Measurements from ENCODE around the gene C9.
"Not testable (repeated sequence)": the region's sequence is repeated elsewhere in the genome, so short reads cannot be mapped to it uniquely, and the experiment has no call there.

Gene C9

DNA sequence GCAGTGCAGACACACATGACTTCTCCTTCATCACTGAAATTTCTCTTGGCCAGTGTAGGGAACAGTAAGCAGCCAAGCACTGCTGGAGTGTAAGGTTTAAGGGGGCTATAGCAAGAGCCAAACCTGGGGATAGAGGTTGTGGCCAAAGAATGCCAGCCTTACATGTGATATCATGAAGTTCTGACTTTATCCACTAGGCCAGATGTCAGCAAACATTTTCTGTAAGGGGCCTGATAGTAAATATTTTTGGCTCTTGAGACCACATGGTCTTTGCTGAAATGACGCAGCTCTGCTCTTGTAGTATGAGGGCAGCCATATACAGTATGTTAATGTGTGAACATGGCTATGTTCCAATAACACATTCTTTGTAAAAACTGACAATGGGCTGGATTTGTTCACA, 115.2 kb downstream of the C9 start:
- Histone ChIP-seq H3K36me3 (ENCODE audit: control insufficient read depth, insufficient read depth, low read length) (no peaks in the 10 kb centered on the region), H3K27ac (ENCODE audit: low read length) (no peak overlapping the region), H3K9me3 (ENCODE audit: control insufficient read depth, insufficient read depth, low read length) (no peaks in the 10 kb centered on the region), H3K4me3 (ENCODE audit: low read length) (no peak overlapping the region), H3K27me3 (ENCODE audit: control insufficient read depth, insufficient read depth, low read length) (no peaks in the 10 kb centered on the region), H3K4me1 (ENCODE audit: control insufficient read depth, insufficient read depth, low read length) (no peaks in the 10 kb centered on the region)
- no CpG with 5 or more reads among the region's 1 CpG for WGBS (ENCODE audit: insufficient coverage, insufficient read length)
- DNase-seq (ENCODE audit: low read depth, low spot score): no peak

DNA sequence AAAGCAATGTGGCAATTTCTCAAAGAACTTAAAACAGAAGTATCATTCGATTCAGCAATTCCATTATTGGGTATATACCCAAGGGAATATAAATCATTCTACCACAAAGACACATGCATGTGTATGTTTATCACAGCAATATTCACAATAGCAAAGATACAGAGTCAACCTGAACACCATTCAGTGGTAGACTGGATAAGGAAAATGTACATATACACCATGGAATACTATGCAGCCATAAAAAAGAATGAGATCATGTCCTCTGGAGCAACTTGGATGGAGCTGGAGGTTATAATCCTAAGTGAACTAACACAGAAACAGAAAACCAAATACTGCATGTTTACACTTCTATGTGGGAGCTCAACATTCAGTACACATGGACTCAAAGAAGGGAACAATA, 123.5 kb downstream of the C9 start:
- Histone ChIP-seq H3K36me3 (ENCODE audit: control insufficient read depth, insufficient read depth, low read length) (no peaks in the 10 kb centered on the region), H3K27ac (ENCODE audit: low read length) (no peak overlapping the region), H3K9me3 (ENCODE audit: control insufficient read depth, insufficient read depth, low read length) (no peaks in the 10 kb centered on the region), H3K4me3 (ENCODE audit: low read length) (no peak overlapping the region), H3K27me3 (ENCODE audit: control insufficient read depth, insufficient read depth, low read length) (no peaks in the 10 kb centered on the region), H3K4me1 (ENCODE audit: control insufficient read depth, insufficient read depth, low read length) (no peaks in the 10 kb centered on the region)
- no peak for DNase-seq (ENCODE audit: low read depth, low spot score)
- no CpG with 5 or more reads among the region's 1 CpG for WGBS (ENCODE audit: insufficient coverage, insufficient read length)

DNA sequence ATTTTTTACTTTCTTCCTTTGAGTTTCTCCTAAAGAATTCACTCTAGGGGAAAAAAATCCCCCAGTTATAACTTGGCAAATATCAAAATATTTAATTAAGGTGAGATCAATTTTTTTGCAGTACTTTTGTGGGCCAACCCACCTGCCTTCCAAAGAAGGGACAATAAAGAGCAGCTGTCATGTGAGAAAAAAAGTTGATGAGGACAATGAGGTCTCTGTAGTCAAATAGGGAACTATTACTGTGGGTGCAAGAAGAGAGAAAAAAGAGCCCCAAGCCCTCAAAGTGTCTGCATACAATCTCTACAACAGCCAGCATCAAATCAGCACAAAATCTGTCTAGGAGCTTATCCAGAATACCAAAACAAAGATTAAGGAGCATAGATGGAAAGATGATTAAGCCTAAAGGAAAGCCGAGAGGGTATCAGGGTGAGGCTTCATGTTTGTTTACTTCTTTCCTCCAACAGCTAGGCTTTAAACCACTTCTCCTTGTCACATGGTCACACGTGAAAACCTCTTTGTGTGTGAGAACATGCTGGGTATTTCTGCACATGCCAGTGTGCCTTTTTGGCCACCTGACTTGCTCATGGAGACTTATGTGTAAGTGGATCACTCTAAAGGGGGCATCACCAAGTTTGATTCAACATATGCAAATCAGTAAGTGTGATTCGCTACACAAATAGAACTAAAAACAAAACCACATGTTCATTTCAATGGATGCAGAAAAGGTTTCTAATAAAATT, 125.8 kb downstream of the C9 start:
- Histone ChIP-seq H3K27ac (ENCODE audit: low read length) (no peak overlapping the region), H3K4me3 (ENCODE audit: low read length) (no peak overlapping the region), H3K36me3 (ENCODE audit: control insufficient read depth, insufficient read depth, low read length) (no peaks in the 10 kb centered on the region), H3K27me3 (ENCODE audit: control insufficient read depth, insufficient read depth, low read length) (no peaks in the 10 kb centered on the region), H3K4me1 (ENCODE audit: control insufficient read depth, insufficient read depth, low read length) (no peaks in the 10 kb centered on the region), H3K9me3 (ENCODE audit: control insufficient read depth, insufficient read depth, low read length) (no peaks in the 10 kb centered on the region)
- WGBS (ENCODE audit: insufficient coverage, insufficient read length): no CpG with 5 or more reads among the region's 3 CpGs
- no peak for DNase-seq (ENCODE audit: low read depth, low spot score)

DNA sequence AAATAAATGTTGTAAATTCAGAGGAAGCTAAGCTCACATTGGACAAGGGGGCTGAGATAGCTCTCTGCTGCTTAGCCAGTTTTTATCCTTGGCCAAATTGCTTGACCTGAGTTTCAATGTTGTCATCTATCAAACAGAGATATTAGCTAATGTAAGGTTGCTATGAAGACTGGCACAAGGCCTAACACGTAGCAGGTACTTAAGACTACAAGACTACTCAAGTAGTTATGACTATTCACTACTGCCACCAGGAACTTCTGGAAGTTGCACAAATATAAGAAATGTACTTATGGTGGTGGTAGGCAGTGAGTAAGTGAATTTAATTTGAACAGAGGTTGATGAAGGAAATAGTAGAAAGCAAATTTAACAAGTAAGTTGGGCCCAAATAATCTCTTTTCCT, 127.6 kb downstream of the C9 start:
- DNase-seq (ENCODE audit: low read depth, low spot score): no peak
- H3K27ac ChIP-seq (ENCODE audit: low read length): no peak overlapping the region
- no peaks in the 10 kb centered on the region for H3K4me1 ChIP-seq (ENCODE audit: control insufficient read depth, insufficient read depth, low read length)
- H3K27me3 ChIP-seq (ENCODE audit: control insufficient read depth, insufficient read depth, low read length): no peaks in the 10 kb centered on the region
- no CpG with 5 or more reads among the region's 1 CpG for WGBS (ENCODE audit: insufficient coverage, insufficient read length)
- no peaks in the 10 kb centered on the region for H3K9me3 ChIP-seq (ENCODE audit: control insufficient read depth, insufficient read depth, low read length)
- no peaks in the 10 kb centered on the region for H3K36me3 ChIP-seq (ENCODE audit: control insufficient read depth, insufficient read depth, low read length)
- no peak overlapping the region for H3K4me3 ChIP-seq (ENCODE audit: low read length)

DNA sequence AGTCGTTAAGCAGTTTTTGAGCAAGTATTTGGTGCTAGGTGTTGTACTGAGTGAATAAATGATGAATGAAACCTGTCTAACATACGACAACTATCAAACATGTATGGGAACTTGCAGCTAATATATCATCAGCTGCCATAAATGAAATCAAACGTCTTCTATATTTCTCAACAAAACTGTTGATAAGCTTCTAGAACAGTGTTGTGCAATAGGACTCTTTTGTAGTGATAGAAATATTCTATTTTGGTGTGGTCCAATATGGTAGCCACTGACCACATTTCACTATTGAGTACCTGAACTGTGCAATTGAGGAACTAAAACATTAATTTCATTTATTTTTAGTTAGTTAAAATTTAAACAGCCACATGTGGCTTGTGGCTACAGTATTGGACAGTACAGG, 128.6 kb downstream of the C9 start:
- no peak overlapping the region for H3K4me3 ChIP-seq (ENCODE audit: low read length)
- H3K27me3 ChIP-seq (ENCODE audit: control insufficient read depth, insufficient read depth, low read length): no peaks in the 10 kb centered on the region
- no peak for DNase-seq (ENCODE audit: low read depth, low spot score)
- H3K36me3 ChIP-seq (ENCODE audit: control insufficient read depth, insufficient read depth, low read length): no peaks in the 10 kb centered on the region
- H3K27ac ChIP-seq (ENCODE audit: low read length): no peak overlapping the region
- H3K9me3 ChIP-seq (ENCODE audit: control insufficient read depth, insufficient read depth, low read length): no peaks in the 10 kb centered on the region
- no peaks in the 10 kb centered on the region for H3K4me1 ChIP-seq (ENCODE audit: control insufficient read depth, insufficient read depth, low read length)
- WGBS (ENCODE audit: insufficient coverage, insufficient read length): no CpG with 5 or more reads among the region's 3 CpGs

DNA sequence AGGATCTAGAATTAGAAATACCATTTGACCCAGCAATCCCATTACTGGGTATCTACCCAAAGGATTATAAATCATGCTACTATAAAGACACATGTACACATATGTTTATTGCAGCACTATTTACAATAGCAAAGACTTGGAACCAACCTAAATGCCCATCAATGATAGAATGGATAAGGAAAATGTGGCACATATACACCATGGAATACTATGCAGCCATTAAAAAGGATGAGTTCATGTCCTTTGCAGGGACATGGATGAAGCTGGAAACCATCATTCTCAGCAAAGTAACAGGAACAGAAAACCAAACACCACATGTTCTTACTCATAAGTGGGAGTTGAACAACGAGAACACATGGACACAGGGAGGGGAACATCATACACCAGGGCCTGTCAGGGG, 129.8 kb downstream of the C9 start:
- H3K4me1 ChIP-seq (ENCODE audit: control insufficient read depth, insufficient read depth, low read length); DNase-seq (ENCODE audit: low read depth, low spot score); H3K27ac ChIP-seq (ENCODE audit: low read length); H3K9me3 ChIP-seq (ENCODE audit: control insufficient read depth, insufficient read depth, low read length); H3K27me3 ChIP-seq (ENCODE audit: control insufficient read depth, insufficient read depth, low read length); H3K4me3 ChIP-seq (ENCODE audit: low read length); H3K36me3 ChIP-seq (ENCODE audit: control insufficient read depth, insufficient read depth, low read length): not testable (repeated sequence)
- no CpG with 5 or more reads among the region's 1 CpG for WGBS (ENCODE audit: insufficient coverage, insufficient read length)
